Activated CD4-positive, CD25-positive, alpha-beta regulatory T cell treated with anti-CD3 and anti-CD28 coated beads, Interleukin-2, amount 50 U/mL, for 72 hours (primary cell): ENCODE data around the gene SERPIND1.
"Not testable (repeated sequence)": the region's sequence is repeated elsewhere in the genome, so short reads cannot be mapped to it uniquely, and the experiment has no call there.

Source experiments
- DNase-seq: peaks from one replicate; pipeline ENCODE4 v3.0.0; 2021

Gene SERPIND1

GRCh38 chr22:20773793-20774212, at the start of gene SERPIND1:
Gene SERPIND1 (plus strand): TSS chr22:20774113. CDS start chr22:20779313, 5,200 bp downstream.
- DNase-seq, result no peak

GRCh38 chr22:20724676-20725454, 49.0 kb upstream of the SERPIND1 start:
- no peak for DNase-seq

- no peak for DNase-seq
Observed at GRCh38 chr22:20725987-20726558, 47.8 kb upstream of the SERPIND1 start.

- DNase-seq, result no peak
Observed at GRCh38 chr22:20727118-20728015, 46.5 kb upstream of the SERPIND1 start.

- no peak for DNase-seq
Observed at GRCh38 chr22:20728523-20729190, 45.3 kb upstream of the SERPIND1 start.

- DNase-seq, result no peak
Observed at GRCh38 chr22:20729194-20729593, 44.7 kb upstream of the SERPIND1 start.

- DNase-seq, result not testable (repeated sequence)
Observed at GRCh38 chr22:20732431-20732830, 41.5 kb upstream of the SERPIND1 start.

- DNase-seq, result not testable (repeated sequence)
Observed at GRCh38 chr22:20735356-20736162, 38.4 kb upstream of the SERPIND1 start.

GRCh38 chr22:20736891-20737290, 37.0 kb upstream of the SERPIND1 start:
- DNase-seq, result not testable (repeated sequence)

- DNase-seq, result no peak
Observed at GRCh38 chr22:20738394-20739089, 35.4 kb upstream of the SERPIND1 start.

GRCh38 chr22:20740222-20740951, 33.5 kb upstream of the SERPIND1 start:
- DNase-seq, result no peak

- DNase-seq, result no peak
Observed at GRCh38 chr22:20741008-20741633, 32.8 kb upstream of the SERPIND1 start.

GRCh38 chr22:20741634-20742581, 32.0 kb upstream of the SERPIND1 start:
- DNase-seq, result no peak

- DNase-seq, result no peak
Observed at GRCh38 chr22:20742764-20743163, 31.1 kb upstream of the SERPIND1 start.

GRCh38 chr22:20744456-20744855, 29.5 kb upstream of the SERPIND1 start:
- no peak for DNase-seq

GRCh38 chr22:20745119-20745518, 28.8 kb upstream of the SERPIND1 start:
- no peak for DNase-seq

GRCh38 chr22:20746431-20747189, 27.3 kb upstream of the SERPIND1 start:
- DNase-seq, result no peak

- DNase-seq, result no peak
Observed at GRCh38 chr22:20747223-20747622, 26.7 kb upstream of the SERPIND1 start.
